GM12892 (cell line): ENCODE data around the gene MGAT4A.

ENCODE experiments used
- POLR2A ChIP-seq: IDR thresholded peaks from 2 replicates; pipeline ENCODE4 v1.6.1; 2011; ENCODE audit warnings: low read depth, low read length, control low read depth
- POLR2AphosphoS5 ChIP-seq: IDR thresholded peaks from 2 replicates; pipeline ENCODE4 v1.6.1; 2011; ENCODE audit warnings: low read depth, low read length, control low read depth
- TAF1 ChIP-seq: IDR thresholded peaks from 2 replicates; pipeline ENCODE4 v1.6.1; 2011; ENCODE audit warnings: low read depth, mild to moderate bottlenecking, control low read depth, low read length, borderline replicate concordance

- TF ChIP-seq POLR2A = no peak
- no peak for TF ChIP-seq POLR2AphosphoS5
- no peak for TF ChIP-seq TAF1
These were observed 61.3 kb downstream of the MGAT4A start for GRCh38 chr2:98669675-98670074.
